Stimulated activated CD8-positive, alpha-beta memory T cell treated with anti-CD3 and anti-CD28 coated beads, Interleukin-15, amount 100 ng/mL, for 48 hours (primary cell): ENCODE measurements around the gene HSPG2.

Source experiments
- DNase-seq, 2 donors: peaks; one replicate each; pipeline ENCODE4 v3.0.0-alpha.2; 2020; ENCODE audit warnings: low read depth in 2 of 2

Gene HSPG2

DNA sequence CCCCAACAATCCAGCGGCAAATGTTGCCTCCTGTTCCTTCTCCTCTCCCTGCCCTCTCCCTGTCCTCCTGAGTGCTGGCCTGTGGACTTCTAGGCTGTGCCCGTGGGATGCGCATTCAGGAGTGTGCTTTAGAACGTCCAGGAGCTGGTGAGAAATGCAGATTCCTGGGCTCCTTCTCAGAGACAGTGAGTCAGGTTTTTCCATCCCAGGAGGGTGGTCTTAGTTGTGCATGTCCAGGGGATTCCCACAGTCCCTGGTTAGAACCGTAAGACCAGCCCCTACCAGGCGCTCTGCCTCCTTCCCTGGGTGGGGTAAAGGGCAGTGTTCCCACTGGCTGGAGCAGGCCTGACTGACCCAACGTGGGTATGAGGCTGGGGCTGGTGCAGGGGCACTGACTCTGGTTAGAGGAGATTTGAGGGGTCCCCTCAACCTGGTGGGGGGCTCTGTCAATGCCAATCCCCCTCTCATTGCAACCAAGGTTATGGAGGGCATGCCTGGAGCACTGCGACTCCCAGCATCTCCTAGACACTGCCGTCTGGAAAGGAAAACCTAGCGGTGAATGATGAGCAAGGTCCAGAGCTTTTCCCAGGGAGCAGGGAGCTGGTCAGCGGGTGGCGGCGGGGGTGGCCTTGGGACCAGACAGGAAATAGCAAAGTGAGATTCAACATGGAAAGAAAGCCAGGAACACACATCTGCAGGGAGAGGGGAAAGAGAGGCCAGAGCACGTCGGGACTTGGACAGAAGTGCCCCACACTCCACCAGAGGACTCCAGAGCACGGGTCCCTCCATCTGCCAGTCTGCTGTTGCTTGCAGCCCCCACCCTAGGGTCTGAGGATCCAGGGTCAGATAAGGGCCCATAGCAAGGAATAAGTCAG lies 38.5 kb downstream of the HSPG2 start:
- no peak for DNase-seq

DNA sequence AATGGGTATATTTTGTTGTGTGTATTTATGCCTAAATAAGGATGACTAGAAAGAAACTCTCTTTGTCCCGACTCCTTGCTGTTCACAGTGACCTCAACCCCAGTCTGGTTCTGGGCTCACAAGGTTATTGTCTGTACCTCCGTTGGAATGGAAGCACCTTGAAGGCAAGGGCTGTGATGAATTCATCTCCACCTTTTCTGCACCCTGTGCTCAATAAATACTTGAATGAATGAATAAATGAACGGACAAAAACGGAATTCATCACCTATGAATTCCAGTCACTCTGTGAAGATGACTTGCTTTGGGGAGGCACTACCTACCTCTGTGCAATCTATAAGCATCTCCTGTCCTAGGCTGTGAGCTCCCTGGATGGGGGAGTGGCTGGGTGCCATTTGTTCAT lies 39.3 kb downstream of the HSPG2 start:
- DNase-seq, result no peak

DNA sequence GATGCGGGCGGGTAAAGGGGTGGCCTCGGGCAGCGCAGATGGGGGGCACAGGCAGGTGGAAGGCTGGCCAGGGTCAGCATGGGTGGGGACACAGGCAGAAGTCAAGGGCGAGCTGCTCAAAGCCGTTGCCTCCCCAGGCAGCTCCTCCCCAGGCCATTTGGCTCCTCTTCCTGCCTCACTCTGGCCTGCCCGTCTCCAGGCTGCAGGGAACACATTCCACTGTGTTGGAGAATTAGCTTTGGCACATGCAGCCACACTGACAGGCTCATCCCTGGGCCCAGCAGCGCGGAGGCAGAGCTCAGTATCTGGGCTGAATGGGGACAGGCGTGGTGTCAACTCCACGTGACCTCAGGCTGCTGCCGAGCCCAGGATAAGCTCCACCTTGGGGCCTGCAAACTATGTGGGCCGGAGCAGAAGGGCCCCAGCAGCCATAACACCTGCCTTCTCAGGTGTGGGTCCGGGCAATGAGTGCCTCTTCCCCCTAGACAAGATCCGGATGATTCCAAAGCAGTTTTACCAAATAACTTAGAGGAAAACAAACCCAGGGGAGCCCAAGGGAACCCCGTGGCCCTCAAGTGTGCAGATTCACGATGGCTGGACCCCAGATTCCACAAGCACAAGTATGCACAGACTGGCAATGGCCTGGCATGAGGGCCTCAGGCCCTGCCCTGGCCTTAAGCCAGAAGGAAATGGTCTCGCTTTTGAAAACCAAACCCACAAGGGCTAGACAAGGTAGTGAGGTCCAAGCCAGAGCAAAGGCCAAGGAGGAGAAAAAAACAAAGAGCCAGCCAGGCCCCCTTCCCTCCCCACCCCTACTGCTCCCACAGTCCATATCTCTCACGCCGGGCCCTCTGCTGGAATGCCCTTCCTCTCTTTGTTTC lies 40.2 kb downstream of the HSPG2 start:
- DNase-seq, result no peak

DNA sequence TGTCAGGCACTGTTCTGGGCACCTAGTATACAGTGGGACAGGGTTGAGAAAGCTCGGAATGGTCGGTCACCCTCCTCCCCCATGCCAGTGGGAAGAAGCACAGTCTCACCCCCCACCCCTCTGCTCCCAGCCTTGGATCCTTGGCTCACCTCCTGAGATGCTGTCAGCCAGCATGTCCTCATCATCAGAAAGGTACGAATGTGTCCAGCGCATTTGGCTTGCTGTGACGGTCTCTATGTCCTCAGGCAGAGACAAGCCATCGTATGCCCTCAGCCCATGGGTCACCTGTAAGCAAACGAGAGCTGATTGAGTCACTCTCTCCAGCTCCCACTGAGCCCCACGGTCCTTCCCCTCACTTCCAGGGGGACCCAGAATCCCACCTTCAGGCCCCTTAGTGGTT lies 41.1 kb downstream of the HSPG2 start:
- no peak for DNase-seq

DNA sequence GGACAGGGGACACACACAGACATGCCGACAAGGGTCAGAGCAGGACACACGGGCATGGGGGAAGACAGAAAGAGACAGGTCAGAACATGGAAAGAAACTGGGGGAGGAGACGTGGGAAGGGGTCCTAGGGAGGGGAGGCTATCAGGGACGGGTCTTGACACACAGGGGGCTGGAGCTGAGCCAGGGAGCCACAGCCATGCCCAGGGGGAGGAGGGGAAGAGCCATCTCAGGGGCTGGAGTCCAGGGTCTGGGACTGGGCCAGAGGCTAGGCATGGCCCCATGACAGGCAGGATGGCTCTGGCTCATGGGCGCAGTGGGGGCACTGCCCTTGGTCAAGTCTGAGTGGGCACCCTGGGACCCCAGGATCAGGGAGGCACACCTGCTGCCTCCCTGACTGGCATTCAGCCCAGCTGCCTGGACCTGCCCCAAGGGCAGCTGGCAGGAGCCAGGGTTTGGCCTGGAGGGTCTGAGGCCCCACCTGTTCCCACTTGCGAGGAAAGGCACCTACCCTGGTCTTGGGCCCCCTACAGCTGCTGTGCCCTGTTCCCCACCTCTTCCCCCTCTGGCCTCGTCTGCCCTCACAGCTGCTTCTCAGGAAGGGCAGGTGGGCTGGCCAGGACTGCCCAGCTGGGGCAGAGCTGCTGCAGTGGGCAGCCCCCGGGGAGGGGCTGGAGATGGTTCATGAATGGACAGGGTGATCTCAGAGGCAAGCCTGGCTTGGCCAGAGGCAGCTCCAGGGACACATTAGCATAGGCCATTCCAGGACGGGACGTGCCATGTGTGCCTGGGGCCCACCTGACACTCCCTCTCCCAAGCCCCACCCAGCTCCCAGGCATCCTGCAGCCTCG lies 42.9 kb downstream of the HSPG2 start:
- DNase-seq, result no peak

DNA sequence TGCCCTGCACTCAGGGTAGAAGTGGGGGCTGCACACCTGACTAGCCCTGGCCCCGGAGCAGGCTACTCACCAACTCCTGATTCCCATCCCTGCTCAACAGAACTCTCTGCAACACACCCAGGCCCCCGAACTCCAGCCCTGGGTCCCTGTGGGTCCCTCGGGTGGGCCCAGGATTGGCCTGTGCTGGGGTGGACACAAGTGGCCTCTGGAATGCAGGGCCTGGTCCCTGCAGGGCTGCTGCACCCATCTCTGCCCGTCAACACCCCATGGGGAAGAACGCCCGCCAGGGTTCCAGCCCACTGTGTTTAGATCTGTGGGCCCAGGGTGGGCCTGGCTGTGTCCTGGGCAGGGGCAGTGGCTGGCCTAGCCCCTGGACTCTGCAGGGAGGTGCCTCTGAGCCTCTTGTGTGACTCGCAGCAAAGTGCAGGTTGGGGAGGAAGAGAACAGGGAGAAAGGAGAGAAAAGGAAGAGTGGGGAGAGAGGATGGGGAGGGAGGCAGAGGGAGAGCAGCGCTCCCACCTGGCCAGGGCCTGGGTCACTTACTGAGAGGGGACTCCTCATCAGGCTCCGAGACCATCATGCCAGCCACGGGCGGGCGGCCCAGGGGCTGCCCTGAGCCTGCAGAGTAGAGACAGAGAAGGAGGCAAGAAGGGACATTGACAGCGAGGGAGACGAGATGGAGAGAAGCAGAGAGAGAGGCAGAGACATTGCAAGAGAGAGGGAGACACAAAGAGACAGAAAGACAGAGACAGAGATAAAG lies 43.9 kb downstream of the HSPG2 start:
- DNase-seq, result no peak

DNA sequence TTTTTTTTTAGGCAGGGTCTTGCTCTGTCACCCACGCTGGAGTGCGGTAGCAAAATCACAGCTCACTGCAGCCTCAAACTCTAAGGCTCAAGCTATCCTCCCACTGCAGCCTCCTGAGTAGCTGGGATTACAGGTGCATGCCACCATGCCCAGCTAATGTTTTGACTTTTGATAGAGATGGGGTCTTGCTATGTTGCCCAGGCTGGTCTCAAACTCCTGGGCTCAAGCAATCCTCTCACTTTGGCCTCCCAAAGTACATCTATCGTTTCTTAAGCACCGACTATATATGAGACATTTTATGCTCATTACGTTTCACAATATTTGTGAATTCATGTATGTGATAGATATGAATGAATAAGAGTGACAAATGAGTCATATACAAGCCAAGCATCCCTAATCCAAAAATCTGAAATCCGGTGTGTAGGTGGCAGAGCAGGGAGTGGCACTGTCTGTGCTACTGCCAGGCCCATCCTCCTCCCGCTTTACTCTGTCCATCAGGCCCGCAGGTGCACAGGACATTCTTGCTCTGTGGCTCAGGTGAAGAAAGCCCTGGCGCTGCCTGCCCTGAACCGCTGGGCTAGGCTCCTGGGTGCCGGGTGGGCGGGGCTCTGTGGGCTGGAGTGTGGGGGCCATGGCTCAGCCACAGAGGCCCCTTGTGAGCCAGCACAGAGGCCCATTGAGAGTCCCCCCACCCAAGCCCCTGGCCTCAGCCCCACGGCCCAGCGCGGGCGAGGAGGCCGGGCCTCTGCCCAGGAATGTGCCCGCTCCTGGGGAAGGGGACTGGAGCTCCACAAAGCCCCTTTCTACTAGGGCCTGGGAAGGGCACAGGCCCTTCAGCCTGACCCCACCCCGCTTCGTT lies 45.3 kb downstream of the HSPG2 start:
- no peak for DNase-seq

DNA sequence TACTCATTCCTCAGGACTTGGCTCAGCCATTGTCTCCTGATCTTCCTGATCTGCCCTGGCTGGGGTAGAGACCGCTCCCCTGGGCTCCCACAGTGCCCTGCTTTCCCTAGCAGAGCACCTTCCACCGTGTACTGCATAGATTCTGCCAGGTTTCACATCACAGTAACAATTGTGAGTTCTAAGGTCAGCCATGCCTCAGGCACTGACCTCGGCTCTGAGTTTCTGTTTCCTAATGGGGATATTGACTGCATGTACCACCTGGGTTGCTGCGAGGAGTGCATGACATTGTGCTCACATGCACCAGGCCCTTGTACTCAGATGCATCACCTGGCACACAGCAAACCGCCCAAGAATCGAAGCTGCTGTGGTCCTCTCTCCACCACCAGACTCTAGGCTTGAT lies 46.0 kb downstream of the HSPG2 start:
- no peak for DNase-seq

DNA sequence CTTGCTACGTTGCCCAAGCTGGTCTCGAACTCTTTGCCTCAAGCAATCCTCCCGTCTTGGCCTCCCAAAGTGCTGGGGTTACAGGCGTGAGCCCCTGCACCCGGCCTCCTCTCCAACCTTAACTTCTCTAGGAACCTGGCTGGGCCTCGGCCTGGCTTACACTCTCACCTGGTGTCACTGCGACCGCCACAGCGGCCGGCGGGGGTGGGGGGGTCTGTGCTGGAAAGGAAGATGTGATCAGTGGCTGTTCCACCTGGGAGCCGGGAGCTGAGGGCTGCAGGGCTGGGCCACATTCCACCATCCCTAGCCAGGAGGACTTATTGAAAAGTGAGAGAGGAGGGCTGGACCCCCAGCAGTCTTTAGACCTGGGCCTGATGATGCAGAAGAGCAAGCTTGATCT lies 48.6 kb downstream of the HSPG2 start:
- no peak for DNase-seq

DNA sequence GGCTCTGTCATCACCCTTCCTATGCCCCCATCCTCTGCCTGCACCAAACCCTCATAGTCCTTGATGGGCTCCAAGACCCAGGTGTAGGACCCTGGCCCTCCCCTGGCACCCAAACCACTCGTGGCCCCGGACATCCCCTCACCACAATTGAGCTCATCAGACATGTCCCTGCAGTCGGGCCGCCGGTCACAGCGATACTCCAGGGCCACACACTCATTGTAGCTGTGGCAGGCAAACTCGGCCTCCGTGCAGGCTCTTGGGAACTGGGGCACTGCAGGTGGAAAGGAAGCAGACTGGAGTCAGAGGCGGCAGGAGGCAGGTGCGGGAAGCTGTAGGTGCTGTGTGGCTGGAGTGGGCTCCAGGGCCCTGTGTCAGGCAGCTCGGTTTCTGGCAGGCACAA lies 49.3 kb downstream of the HSPG2 start:
- DNase-seq, result no peak

DNA sequence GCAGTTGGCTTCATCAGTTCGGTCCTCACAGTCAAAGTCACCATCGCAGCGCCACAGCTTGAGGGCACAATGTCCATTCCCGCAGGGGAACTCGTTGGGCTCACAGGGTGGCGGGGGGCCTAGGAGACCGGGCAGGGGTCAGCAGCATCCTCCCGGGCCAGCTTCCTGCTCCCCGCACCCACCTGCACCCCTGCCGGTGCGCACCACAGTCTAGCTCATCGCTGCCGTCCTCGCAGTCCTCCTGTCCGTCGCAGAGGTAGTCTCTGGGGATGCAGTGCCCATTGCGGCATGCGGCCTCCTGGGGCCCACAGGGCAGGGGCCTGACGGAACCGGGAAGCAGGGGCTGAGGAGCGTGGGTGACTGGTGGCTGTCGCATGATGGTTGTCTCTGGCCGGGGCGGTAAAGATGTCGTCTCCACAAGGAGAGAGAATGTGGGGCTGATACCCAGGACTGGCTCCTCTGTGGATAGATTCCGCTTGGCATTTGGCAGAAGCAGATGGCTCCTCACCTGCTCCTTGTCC lies 49.8 kb downstream of the HSPG2 start:
- DNase-seq, result no peak

DNA sequence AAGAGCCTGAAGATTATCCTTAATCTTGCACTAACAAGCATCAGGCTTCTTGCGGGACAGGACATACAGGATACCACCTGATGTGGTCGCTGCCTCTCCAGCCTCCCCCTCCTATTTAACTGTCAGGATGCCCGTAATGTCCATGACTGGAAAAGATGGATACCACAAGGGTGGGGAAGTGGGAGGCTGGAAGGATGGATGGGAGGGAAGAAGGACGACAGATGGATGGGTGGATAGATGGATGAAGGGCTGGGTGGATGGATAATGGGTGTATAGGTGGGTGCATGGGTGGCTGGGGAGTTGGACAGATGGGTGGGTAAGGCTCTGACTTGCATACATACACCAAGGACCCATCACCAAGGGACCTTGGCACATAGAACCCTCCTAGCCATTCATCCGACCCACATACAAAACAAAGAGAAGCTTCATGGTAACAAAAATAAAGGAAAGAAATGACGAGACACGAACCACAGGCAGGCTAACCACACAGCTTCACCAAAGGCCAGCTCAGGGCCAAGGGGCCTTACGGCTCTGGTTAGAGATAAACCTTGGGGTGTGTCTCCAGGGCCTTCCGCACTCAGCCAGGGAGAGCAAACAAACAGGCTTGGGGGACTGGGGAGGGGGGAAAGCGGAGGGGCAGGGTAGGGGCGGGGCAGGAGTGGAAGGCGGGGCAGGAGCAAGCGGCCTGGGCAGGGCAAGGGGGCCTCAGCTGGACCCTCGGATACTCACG lies 50.5 kb downstream of the HSPG2 start:
- DNase-seq, result no peak

DNA sequence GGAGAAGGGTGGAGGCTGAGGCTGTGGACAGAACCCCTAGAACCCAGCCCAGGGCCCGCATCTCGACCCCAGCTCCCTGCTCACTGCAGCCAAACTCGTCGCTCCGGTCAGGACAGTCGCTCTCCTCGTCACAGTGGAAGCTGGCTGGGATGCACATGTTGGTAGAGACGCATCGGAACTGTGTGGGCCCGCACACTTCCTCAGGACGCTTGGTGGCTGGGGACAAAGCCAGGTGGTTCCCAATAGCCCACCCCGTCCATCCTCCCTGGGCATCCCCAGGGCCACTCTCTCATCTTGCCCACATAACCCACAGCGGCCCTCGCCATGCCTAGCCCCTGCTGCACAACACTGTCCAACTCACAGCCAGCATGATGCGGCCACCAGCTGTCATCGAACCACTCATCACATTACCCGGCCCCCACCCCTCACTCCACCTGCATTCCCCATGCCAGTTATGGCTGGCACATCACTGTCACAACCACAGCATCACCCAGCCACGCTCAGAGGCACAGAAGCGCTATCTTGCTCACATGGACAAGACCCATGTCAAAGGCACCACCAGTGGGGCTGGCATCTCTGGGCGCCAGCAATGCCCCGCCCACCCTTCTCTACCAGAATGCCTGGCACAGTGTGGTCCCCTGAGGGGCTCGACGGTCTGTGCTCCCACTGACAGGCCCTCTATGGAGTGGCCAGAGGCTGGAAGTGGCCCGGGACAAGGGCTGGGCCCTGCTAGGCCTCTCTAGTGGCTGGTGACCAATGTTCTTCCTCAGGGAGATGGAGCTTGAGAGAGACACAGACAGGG lies 51.7 kb downstream of the HSPG2 start:
- no peak for DNase-seq

DNA sequence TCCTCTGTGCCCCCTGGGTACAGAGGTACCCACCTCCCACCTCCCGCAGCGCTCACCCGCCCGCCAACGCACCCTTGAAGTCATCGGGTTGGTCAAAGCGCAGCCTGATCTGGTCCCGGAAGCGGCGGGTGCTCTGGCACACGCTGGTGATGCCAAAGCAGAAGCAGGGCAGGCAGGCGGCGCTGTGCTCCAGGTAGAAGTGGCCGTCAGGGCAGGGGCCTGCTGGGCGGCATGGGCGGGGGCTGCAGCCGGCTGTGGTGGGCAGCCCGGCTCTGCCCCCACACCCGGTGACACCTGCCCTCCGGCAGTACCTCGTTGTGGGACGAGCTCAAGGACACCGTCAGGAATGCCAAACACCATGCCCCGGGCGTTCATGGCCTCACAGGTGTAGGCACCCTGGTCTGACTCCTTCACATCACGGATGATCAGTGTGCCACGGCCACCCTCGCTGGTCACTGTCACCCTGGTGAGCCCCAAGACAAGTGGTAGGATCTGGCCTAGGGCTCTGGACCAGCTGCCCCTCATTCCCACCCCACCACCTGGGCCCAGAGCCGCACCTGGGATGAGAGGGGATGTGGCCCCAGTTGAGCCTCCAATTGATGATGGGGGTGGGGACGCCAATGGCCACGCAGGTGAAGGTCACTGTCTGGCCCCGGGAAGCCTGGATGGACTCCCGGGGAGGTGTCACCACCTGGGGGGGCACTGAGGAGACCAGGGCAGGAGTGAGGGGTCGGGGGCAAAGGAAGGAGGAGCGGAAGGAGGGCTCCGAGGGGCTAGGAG lies 52.5 kb downstream of the HSPG2 start:
- no peak for DNase-seq

DNA sequence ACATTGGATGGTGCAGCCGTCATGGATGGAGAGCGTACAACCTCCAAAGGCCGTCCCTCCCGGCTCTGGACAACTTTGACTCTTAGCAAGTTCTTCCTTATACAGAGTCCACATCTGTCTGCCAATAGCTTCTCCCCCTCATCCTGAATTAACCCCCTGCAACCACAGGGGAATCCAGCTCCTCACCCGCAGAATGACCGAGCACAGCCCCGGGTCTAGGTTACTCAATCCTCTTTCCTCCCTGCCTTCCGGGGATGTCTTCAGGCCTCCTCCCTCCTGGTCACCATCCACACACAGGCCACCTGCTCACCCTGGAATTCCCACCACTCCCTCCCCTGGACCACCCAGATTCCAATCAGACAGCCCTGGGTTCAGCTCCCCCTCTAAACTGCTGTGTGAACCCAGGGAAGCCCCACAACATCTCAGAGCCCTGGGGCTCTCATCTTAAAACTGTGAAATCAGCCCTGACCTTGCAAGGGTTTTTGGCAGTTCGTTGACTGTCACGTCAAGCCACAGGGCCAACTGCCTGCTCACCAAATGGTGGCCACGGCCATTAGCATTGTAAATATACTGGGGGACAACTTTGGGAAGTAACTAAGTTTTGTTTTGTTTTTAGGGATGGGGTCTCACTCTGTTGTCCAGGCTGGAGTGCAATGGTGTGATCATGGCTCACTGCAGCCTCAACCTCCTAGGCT lies 54.2 kb downstream of the HSPG2 start:
- DNase-seq, result no peak

DNA sequence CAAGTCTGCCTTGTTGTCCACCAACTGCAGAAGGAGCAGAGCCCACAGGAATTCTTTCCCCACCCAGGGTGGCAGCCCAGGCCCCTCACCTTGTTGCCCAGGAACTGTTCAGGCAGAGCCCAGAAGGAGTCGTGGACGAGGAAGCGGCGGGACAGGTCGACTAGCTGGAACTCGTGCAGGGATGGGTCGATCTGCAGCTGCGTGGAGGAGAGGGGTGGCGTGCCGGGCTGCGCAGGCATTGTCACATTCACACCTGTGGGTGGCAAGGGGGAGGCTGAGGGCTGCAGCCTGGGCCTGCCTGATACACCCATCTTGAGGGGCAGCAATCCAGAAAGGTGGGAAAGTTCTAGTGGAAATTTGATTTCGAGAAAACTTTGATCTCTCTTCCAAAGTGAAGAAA lies 55.9 kb downstream of the HSPG2 start:
- no peak for DNase-seq

DNA sequence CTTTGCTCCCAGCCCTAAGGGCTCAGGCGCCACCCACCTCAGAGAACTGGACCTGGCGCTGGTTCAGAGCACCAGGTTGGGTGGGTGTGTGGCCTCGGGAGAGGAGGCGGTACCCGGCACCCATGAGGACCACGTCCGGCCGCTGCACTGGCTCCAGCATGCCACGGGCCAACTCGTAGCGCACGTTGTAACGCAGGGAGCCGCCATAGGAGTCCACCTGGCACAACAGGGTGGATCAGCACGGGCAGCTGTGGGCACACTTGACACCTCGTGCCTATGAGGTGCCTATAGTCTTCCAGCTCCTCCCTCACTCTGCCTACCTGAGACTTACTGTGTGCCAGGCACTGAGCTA lies 56.5 kb downstream of the HSPG2 start:
- no peak for DNase-seq
